GM23248 (cell line): ENCODE results near the gene CLEC19A. TPM values are rescaled to one million over a fixed set of nuclear protein-coding genes. Genes with fewer than 3 reads are reported as not detected.

Experiments used
- DNase-seq: peaks from one replicate; pipeline ENCODE4 v3.0.0-alpha.2; 2015
- H2AFZ ChIP-seq: fragments of 200-600 bp; sonication (generic); 2 replicates; pipeline ENCODE4 v1.6.1; 2016; ENCODE audit warnings: antibody characterized with exemption
- H3F3A ChIP-seq: fragments of 200-600 bp; sonication (generic); 2 replicates; pipeline ENCODE4 v1.6.1; 2016; ENCODE audit warnings: mild to moderate bottlenecking, antibody characterized with exemption, mixed run types; ENCODE audit not compliant: insufficient read depth
- H3K27ac ChIP-seq: fragments of 200-600 bp; sonication (generic); 2 replicates; pipeline ENCODE4 v1.5.1; 2016; ENCODE audit warnings: mild to moderate bottlenecking
- H3K27me3 ChIP-seq: fragments of 200-600 bp; sonication (generic); replicated peaks from 2 replicates; pipeline ENCODE4 v1.6.1; 2016; ENCODE audit warnings: mild to moderate bottlenecking; ENCODE audit not compliant: insufficient read depth
- H3K36me3 ChIP-seq: fragments of 200-600 bp; sonication (generic); 2 replicates; pipeline ENCODE4 v1.6.1; 2016; ENCODE audit warnings: low read depth, mild to moderate bottlenecking
- H3K4me1 ChIP-seq: fragments of 200-600 bp; sonication (generic); 2 replicates; pipeline ENCODE4 v1.6.1; 2016; ENCODE audit warnings: mild to moderate bottlenecking; ENCODE audit not compliant: insufficient read depth
- H3K4me2 ChIP-seq: fragments of 200-600 bp; sonication (generic); one replicate; pipeline ENCODE4 v1.6.1; 2016; ENCODE audit warnings: mild to moderate bottlenecking; ENCODE audit not compliant: unreplicated experiment
- H3K4me3 ChIP-seq: fragments of 200-600 bp; sonication (generic); 2 replicates; pipeline ENCODE4 v1.5.1; 2016; ENCODE audit warnings: mild to moderate bottlenecking
- H3K79me2 ChIP-seq: fragments of 200-600 bp; sonication (generic); 2 replicates; pipeline ENCODE4 v1.6.1; 2016; ENCODE audit warnings: mild to moderate bottlenecking; ENCODE audit not compliant: insufficient read depth
- H3K9ac ChIP-seq: fragments of 200-600 bp; sonication (generic); 2 replicates; pipeline ENCODE4 v1.6.1; 2016; ENCODE audit warnings: mild to moderate bottlenecking
- H3K9me2 ChIP-seq: fragments of 200-600 bp; sonication (generic); 2 replicates; pipeline ENCODE4 v1.6.1; 2016; ENCODE audit warnings: mixed run types, mild to moderate bottlenecking, moderate library complexity; ENCODE audit not compliant: insufficient read depth
- H3K9me3 ChIP-seq: fragments of 200-600 bp; sonication (generic); one replicate; pipeline ENCODE4 v1.6.1; 2017; ENCODE audit warnings: low read depth
- H4K20me1 ChIP-seq: fragments of 200-600 bp; sonication (generic); 2 replicates; pipeline ENCODE4 v1.6.0; 2016; ENCODE audit not compliant: insufficient read depth
- EZH2 ChIP-seq: fragments of 200-600 bp; sonication (generic); IDR thresholded peaks from 2 replicates; pipeline ENCODE4 v1.6.1; 2018; ENCODE audit warnings: antibody characterized with exemption, mild to moderate bottlenecking; ENCODE audit not compliant: insufficient read depth, poor library complexity, severe bottlenecking
- EZH2phosphoT487 ChIP-seq: fragments of 200-600 bp; sonication (generic); IDR thresholded peaks from 2 replicates; pipeline ENCODE4 v1.6.1; 2018; ENCODE audit warnings: antibody characterized with exemption, moderate library complexity, mild to moderate bottlenecking, low read depth; ENCODE audit not compliant: insufficient read depth
- WGBS, 2 experiments: methylation state at CpG; one replicate each; pipeline ENCODE4 v1.1.6; 2015 to 2017; ENCODE audit warnings: low lambda C conversion rate in 2 of 2, low coverage in 1 of 2; ENCODE audit errors: missing lambda C conversion rate in 2 of 2; 5-methylcytosine and 5-hydroxymethylcytosine counted together
- in situ Hi-C: fragments of 300-500 bp; cut with MboI; formaldehyde crosslinking; loops from 2 replicates; pipeline ENCODE4 v1.15.0; 2020
- polyA plus RNA-seq: library from polyadenylated mRNA; unstranded; fragments of >200 nt; fragmentation: Nextera tagmentation; extraction: Ambion mirVana; gene quantifications from 2 replicates; pipeline ENCODE4 v1.2.1, GENCODE V29; 2016
- total RNA-seq: library from RNA; depleted of rRNA; stranded (reverse); fragments of >200 nt; shearing (Covaris generic); gene quantifications from 2 replicates; pipeline ENCODE4 v1.2.3, GENCODE V29; 2014; rRNA removed

CLEC19A gene
- total and polyA plus RNA-seq, 2 experiments from 2014 or later, result not detected

- TF ChIP-seq EZH2phosphoT487 (no peak), EZH2 (no peak)
- H3K9me2 ChIP-seq, result no peaks in the 10 kb centered on the region
- H3K27me3 ChIP-seq, result 0 out of 2 replicates have a peak, but pooled peaks cover 2% of the 10 kb centered on the region
- DNase-seq, result no peak
- no peak overlapping the region for H3K4me3 ChIP-seq
- in situ Hi-C loops, result no loop called here
- WGBS, 2 experiments, result 32 to 34% methylated on average over 2 of the region's 2 CpGs
- H3K27ac ChIP-seq, result no peak overlapping the region
- no peak overlapping the region for H2AFZ ChIP-seq
- no peak overlapping the region for H3K4me2 ChIP-seq
- H3K9me3 ChIP-seq, result no peaks in the 10 kb centered on the region
- H3K9ac ChIP-seq, result no peak overlapping the region
- no peaks in the 10 kb centered on the region for H4K20me1 ChIP-seq
- no peaks in the 10 kb centered on the region for H3K4me1 ChIP-seq
- H3K79me2 ChIP-seq, result no peaks in the 10 kb centered on the region
- H3F3A ChIP-seq, result no peaks in the 10 kb centered on the region
- H3K36me3 ChIP-seq, result no peaks in the 10 kb centered on the region
These were observed 74.0 kb downstream of the CLEC19A start for GRCh38 chr16:19359556-19359955.

Other genes with a start within 250 kb of the CLEC19A start
- 9.9 and 19.7 TPM in 2 replicates for gene COQ7, start 218.1 kb upstream of the CLEC19A start, total RNA-seq
- 9.6 and 9.8 TPM in 2 replicates for gene COQ7, start 218.1 kb upstream of the CLEC19A start, polyA plus RNA-seq
- gene ITPRIPL2, start 171.8 kb upstream of the CLEC19A start, total RNA-seq, result 64.7 and 71.9 TPM in 2 replicates
- 9.5 and 11.0 TPM in 2 replicates for gene ITPRIPL2, start 171.8 kb upstream of the CLEC19A start, polyA plus RNA-seq
- gene SYT17, start 117.5 kb upstream of the CLEC19A start, total RNA-seq, result not detected in 2 replicates
- gene SYT17, start 117.5 kb upstream of the CLEC19A start, polyA plus RNA-seq, result not detected in 2 replicates
- not detected in 2 replicates for gene TMC5, start 132.2 kb downstream of the CLEC19A start, total RNA-seq
- not detected in 2 replicates for gene TMC5, start 132.2 kb downstream of the CLEC19A start, polyA plus RNA-seq
- 77.1 and 85.0 TPM in 2 replicates for gene GDE1, start 236.4 kb downstream of the CLEC19A start, total RNA-seq
- gene GDE1, start 236.4 kb downstream of the CLEC19A start, polyA plus RNA-seq, result 55.1 and 58.2 TPM in 2 replicates
- gene CCP110, start 238.2 kb downstream of the CLEC19A start, total RNA-seq, result 6.8 and 8.5 TPM in 2 replicates
- 7.4 and 9.0 TPM in 2 replicates for gene CCP110, start 238.2 kb downstream of the CLEC19A start, polyA plus RNA-seq